Activated CD4-positive, alpha-beta T cell treated with anti-CD3 and anti-CD28 coated beads for 1 hour (primary cell): ENCODE data around the gene RTN4RL2.

Experiments
- DNase-seq: peaks from one replicate; pipeline ENCODE4 v3.0.0-alpha.2; 2020

RTN4RL2 gene

DNA sequence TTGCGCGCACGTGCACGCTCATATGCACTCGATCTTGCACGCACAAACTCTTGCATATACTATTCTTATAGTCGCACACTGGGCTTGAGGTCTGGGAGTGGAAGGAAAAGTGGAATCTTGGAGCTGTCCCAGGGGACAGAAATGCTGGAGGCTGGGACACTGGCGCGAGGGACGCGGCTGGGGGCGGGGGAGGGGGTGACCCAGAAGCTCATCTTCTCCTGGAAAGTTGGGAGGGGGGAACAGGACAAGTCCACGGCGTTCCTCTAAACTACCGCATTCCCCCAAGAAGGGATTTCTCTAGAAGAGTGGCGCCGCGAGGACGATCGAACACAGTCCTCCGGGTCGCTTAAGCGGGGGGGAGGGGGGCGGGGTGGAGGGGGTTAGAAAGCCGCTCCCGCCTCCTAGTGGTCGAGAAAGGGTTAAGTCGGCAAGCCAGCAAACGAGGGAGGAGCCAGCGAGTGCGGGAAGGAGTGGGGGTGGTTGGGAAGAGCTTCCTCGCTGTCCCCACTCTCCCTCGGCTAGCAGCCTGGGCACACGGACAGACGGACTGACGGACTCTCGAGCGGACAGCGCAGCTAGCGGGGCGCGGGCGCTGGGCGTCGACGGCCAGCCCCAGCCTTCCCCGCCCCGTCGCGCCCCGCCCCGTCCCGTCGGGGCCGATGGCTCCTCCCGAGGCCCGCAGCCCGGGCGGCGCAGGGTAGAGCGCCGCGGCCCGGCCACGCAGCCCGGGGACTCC lies at the start of gene RTN4RL2:
RTN4RL2 (plus strand) TSS at position 507 of the 736 bp plus-strand sequence. CDS start 338 bp downstream, outside the sequence.
- no peak for DNase-seq

- DNase-seq, result no peak
Observed at GRCh38 chr11:57413681-57414080, 46.6 kb upstream of the RTN4RL2 start.

GRCh38 chr11:57414612-57415212 lies 45.6 kb upstream of the RTN4RL2 start:
- DNase-seq, result no peak

DNA sequence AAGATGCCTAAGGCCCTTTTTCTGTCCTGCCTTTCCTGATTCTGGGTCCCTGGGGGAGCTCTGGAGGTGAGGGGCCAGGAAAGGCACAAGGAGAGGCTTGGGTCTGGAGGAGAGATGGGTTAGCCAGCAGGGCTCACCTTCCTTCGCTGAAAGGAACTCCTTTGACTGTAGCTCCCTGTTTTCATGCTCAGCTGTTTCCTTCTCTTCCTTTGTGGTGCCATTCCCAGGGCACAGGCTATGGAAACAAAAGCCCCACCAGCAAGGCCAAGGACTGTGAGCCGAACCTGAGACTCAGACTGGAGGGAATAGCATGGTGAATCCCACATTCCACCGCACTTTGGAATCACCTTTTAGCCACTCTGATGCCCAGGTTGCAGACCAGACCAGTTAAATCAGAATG lies 43.9 kb upstream of the RTN4RL2 start:
- no peak for DNase-seq

DNA sequence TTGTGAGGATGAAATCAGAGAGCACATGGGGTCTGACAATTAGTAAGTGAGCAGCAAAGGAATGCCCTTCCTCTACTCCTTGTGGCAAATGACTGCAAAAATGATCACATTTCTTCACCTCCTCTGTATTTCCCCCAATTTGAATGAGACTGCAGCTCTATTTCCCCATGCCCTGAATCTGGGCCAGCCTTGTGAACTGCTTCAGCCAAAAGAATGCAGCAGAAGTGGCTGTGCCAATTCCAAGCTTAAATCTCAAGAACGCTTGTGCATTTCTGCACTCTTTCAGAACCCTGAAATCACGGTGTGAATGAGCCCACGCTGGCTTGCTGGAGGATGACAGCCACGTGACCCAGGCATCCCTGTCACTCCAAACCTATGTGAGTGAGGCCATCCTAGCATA lies 43.3 kb upstream of the RTN4RL2 start:
- no peak for DNase-seq

DNA sequence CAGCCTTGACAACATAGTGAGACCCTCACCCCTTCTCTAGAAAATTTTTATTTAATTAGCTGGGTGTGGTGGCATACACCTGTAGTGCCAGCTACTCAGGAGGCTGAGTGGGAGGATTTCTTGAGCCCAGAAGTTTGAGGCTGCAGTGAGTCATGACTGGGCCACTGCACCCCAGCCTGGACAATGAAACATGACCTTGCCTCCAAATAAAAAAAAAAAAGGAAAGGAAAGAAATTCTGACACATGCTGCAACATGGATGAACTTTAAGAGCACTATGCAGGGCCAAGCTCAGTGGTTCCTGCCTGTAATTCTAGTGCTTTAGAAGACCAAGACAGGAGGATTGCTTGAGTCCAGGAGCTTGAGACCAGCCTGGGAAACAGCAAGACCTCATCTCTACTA lies 42.2 kb upstream of the RTN4RL2 start:
- DNase-seq, result no peak

- DNase-seq, result no peak
Observed at GRCh38 chr11:57419146-57419545, 41.2 kb upstream of the RTN4RL2 start.

GRCh38 chr11:57421066-57421465 lies 39.3 kb upstream of the RTN4RL2 start:
- no peak for DNase-seq

DNA sequence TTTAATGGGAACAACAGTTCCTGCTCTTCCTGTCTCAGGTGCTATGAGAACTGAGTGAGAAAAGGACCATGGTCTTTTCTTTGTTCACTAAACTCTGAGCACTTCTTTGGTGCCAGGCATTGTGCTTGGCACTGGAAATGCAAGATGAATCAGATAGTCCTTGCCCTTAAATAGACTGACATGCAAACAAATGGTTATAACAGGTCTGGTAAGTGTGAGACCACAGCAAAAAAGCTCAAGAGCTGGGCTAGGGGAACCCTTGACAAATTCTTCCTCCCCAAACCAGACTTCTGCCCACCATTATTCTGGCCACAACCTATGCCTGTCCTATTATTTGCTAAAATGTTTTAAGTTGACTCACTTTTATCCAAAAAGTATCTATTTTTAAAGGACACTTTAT lies 38.5 kb upstream of the RTN4RL2 start:
- no peak for DNase-seq

- DNase-seq, result no peak
Observed at GRCh38 chr11:57422669-57423068, 37.7 kb upstream of the RTN4RL2 start.

GRCh38 chr11:57424137-57424791 lies 36.1 kb upstream of the RTN4RL2 start:
- no peak for DNase-seq

DNA sequence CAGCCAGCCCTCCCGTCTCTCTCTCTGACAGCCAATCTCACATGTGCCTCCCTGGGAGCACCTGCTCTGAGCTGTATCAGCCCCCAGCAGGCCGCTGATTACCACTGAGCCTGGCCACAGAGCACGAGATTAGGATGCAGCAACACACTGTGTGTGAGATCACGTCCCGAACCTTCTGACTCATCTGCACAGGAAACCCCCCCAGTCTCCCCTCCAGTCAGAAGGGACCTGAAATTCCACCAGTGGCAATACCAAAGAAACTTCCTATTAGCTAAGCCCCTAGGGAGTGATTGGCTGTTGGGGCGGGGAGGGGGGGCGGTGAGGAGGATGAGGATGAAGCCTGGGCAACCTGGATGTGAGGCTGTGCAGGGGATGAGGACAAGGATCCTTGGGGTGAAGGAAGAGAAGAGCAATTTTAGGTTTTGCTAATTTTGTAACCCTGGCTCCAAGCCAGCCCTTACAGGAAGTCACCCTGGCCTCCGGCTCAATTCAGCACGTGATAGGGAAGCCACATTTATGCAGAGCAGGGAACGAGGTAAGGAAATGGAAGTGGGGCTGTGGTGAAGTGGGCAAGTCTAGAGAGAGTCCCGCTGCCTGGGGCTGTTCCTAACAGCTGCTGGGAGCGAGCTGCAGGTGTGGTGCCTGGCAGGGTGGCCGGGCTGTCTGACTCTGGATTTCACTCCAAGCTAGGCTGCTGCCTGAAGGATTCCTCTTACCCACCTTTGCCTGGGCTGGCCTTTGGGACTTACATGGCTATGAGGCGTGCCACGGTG lies 35.4 kb upstream of the RTN4RL2 start:
- DNase-seq, result peak; percentile 75

DNA sequence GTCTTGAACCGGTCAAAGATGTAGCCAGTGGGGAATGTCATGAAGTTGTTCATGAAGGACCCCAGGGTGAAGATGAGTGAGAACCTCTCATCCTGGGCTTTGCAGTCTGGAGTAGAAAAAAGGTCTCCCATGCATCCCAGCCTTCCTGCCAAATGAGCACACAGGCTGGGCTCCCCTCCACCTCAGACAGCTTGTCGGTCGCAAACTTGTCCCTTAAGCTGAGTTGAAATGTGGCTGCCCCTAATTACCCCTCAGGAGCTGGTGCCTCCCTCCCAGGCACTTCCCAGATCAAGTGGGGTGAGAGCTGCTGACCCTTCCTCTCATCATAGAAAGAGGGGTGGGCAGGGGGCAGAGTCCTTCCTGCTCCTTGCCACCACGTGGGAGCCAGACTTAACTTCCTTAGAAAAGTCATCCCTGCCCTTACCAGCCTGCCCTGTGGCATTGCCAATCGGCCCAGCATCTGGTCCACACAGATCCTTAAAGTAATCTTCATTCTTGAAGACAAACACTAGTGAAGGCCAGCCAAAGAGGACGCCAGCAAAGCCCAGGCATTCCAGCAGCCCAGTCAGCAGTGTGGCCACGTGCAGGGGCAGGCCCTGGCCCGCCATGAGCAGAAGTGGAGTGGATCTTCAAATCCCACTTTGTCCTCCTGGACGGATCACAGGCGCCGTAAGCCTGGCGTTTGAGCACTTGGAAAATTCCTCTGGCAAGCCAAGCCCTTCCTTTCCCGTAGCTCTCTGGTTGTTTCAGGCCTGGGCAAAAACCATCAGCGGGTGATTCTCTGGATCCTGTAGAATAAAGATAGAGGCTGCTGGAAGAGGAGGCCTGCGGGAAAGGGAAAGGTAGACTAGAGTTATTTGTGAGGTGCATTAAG lies 34.5 kb upstream of the RTN4RL2 start:
- DNase-seq, result no peak

DNA sequence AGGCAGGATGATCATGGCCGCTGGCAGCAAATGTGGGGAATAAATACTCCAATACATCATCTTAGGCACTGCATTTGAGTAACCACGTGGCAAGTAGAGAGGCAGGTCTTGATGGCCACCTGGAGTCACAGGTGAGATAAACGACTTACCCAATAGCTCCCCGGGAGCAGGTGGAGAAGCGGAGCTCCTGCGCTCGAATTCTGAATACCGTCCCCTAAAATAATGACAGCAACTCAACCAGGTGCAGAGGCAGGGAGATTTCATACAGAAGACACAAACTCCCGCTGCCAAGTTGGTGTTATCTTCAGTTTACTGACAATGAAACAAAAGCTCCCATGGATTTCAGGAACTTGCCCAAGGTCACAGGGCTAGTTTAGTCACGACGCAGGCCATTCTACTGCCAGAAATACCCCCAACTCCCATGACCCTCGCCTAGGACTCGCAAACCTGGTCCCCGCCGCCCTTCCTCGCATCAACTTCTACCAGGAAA lies 33.8 kb upstream of the RTN4RL2 start:
- DNase-seq, result no peak

GRCh38 chr11:57426929-57427726 lies 33.2 kb upstream of the RTN4RL2 start, which contains the start of gene SLC43A3:
Gene SLC43A3, minus strand, starts transcription at chr11:57427121. Its CDS starts 949 bp downstream, at chr11:57426172.
- DNase-seq, result peak; percentile 43

GRCh38 chr11:57427727-57428082 lies 32.6 kb upstream of the RTN4RL2 start:
- DNase-seq, result no peak

GRCh38 chr11:57428643-57429042 lies 31.7 kb upstream of the RTN4RL2 start:
- no peak for DNase-seq

DNA sequence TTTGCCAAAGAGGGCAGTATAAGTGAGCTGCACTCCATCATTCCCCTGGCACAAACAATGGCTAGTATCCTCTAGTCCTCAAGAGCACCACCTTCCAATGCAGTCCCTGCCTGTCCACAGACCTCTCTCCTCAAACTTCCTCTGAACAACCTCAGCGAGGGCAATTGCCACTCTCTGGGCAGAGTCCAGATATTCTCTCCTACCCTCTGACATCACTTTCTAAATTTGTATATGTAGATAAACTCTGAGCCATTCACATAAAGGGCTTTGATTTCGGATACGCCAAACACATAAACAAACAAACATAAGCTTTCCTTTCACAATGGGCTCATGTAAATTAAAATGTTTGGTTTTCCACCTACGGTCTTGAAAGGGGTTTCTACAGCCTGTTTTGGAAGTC lies 30.4 kb upstream of the RTN4RL2 start:
- no peak for DNase-seq

DNA sequence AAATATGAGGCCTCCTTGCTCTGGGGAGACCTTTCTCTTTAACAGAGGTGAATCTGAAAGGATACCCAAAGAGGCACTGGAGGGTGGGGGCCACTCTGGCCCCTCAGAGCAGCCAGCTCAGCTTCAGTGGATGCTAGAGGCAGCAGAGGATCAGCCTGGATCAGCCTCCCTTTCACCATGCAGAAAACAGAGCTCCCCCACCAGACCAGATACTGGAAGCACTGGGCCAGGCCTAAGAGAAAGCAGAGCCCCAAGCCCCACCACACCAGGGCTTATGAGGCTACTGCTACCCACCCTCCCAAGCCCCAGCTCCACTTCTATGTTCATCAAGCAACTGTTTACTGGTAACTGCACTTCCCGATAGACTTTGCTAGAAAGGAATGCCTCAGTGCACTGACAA lies 29.4 kb upstream of the RTN4RL2 start:
- DNase-seq, result no peak

DNA sequence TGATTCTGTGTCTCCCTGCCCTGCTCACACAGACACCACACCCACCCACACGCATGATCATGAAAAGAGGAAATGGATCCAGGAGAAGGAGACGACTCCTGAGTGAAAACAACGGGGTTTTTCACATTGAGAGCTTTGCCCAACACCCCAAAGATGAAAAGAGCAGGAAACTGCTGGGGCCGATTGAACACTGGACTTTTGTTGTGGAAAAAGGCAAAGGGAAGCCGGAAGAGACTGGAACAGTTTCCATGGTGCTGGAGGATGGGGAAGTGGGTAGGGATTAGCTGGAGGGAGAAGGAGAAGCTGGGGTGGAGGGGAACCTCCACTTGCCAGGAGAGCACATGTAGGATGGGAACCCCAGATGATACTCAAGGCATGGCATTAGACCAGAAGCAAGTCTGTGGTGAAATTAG lies 28.2 kb upstream of the RTN4RL2 start:
- no peak for DNase-seq

DNA sequence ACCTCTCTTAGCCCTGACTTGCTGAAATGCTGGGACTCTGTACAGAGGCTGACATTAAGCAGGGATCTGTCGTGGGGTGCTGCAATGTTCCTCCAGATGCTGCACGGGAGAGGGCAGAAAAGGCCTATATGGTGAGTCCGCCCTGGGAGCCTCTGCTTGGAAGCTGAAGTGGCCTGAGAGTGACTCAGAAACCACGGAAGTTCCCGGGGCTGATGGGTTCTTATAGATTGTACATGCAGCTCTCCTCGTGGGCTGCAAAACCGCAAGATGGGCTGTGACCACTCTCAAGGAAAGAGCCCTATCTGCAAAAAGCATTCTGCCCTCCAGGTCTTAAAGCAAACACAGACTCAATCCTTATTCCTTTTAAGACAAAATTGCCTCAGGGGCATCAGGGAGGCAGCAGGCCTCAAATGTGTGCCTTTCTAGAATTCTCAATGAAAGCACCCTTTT lies 27.6 kb upstream of the RTN4RL2 start:
- DNase-seq, result no peak
